K562 (cell line): ENCODE results near the gene KRTAP4-7. TPM values are rescaled to one million over a fixed set of nuclear protein-coding genes. Genes with fewer than 3 reads are reported as not detected.

Experiments
- ATAC-seq: fragments of 200-7000 bp; cut with Tn5 transposase; 3 replicates; pipeline ENCODE4 v1.9.1; 2020; ENCODE audit warnings: moderate library complexity
- BruUV-seq: library from RNA; stranded (reverse); fragments of 400-500 nt; replicated peaks from 2 replicates; lab custom pipeline; 2021; lab: Mats Ljungman, UMichigan
- CTCF ChIA-PET: fragments of 300-600 bp; formaldehyde crosslinking; extraction: SDS; loops from one replicate; lab custom pipeline; 2021; ENCODE audit warnings: low intra/inter-chr PET ratio; lab: Yijun Ruan, JAX
- POLR2A ChIA-PET: fragments of 300-600, 350-650 bp; sonication (Branson Sonifier 250); formaldehyde crosslinking; extraction: SDS; loops from one replicate; lab custom pipeline; 2021; ENCODE audit warnings: antibody characterized with exemption, inconsistent platforms; lab: Yijun Ruan, JAX
- DNase-seq, 4 experiments: peaks; one replicate each; pipeline versions ENCODE4 v3.0.0 to v3.0.0-alpha.2; 2011 to 2018; ENCODE audit warnings: low spot score in 3 of 4, mixed read lengths in 3 of 4; ENCODE audit errors: extremely low read depth in 1 of 4
- FAIRE-seq: peaks from 2 replicates; lab custom pipeline; 2011; peaks lifted over from hg19 to GRCh38; lab: Jason Lieb, UNC
- H2AFZ ChIP-seq: 2 replicates; pipeline ENCODE4 v1.6.0; 2011; ENCODE audit warnings: low read depth, low read length, control low read depth, inconsistent platforms
- H3K27ac ChIP-seq: fragments of 200-600 bp; 3 replicates; pipeline ENCODE4 v1.8.0; 2011; ENCODE audit warnings: low read depth, mild to moderate bottlenecking, control low read depth, inconsistent platforms, low read length, moderate library complexity, mixed read lengths; ENCODE audit errors: extremely low read depth
- H3K27me3 ChIP-seq, 2 experiments: fragments of 300-600 bp in 1 of 2; 2 replicates in 1 of 2; 3 replicates in 1 of 2; pipeline versions ENCODE4 v1.6.0 to v1.8.0; 2011; ENCODE audit warnings: inconsistent platforms in 2 of 2, low read length in 2 of 2, mild to moderate bottlenecking in 1 of 2, mixed read lengths in 1 of 2, moderate library complexity in 1 of 2; ENCODE audit not compliant: control insufficient read depth in 2 of 2, insufficient read depth in 2 of 2
- H3K36me3 ChIP-seq: fragments of 300-600 bp; 3 replicates; pipeline ENCODE4 v1.8.0; 2011; ENCODE audit warnings: mild to moderate bottlenecking, low read length, inconsistent platforms; ENCODE audit not compliant: control insufficient read depth, insufficient read depth
- H3K4me1 ChIP-seq, 2 experiments: fragments of 200-600 bp in 1 of 2; replicated peaks in 1 of 2; 2 replicates in 1 of 2; 3 replicates in 1 of 2; pipeline versions ENCODE4 v1.5.1 to v1.8.0; 2011; ENCODE audit warnings: inconsistent platforms in 2 of 2, low read length in 2 of 2, mild to moderate bottlenecking in 1 of 2, mixed read lengths in 1 of 2, moderate library complexity in 1 of 2; ENCODE audit not compliant: control insufficient read depth in 2 of 2, insufficient read depth in 2 of 2
- H3K4me2 ChIP-seq: 2 replicates; pipeline ENCODE4 v1.6.1; 2011; ENCODE audit warnings: low read length, control low read depth, inconsistent platforms, mixed read lengths; ENCODE audit not compliant: insufficient read depth
- H3K4me3 ChIP-seq: fragments of 200-600 bp; sonication (generic), shearing (Covaris generic); 2 replicates; pipeline ENCODE4 v1.5.1; 2016; ENCODE audit warnings: control low read depth, inconsistent platforms
- H3K79me2 ChIP-seq: fragments of 200-600 bp; 3 replicates; pipeline ENCODE4 v1.8.0; 2011; ENCODE audit warnings: low read length, inconsistent platforms; ENCODE audit not compliant: control insufficient read depth, insufficient read depth
- H3K9ac ChIP-seq, 2 experiments: 2 replicates each; pipeline versions ENCODE4 v1.6.0 to v1.6.1; 2011; ENCODE audit warnings: low read depth in 2 of 2, low read length in 2 of 2, control low read depth in 1 of 2, inconsistent platforms in 1 of 2, mild to moderate bottlenecking in 1 of 2, mixed read lengths in 1 of 2; ENCODE audit not compliant: insufficient read depth in 1 of 2
- H3K9me1 ChIP-seq: one replicate; pipeline ENCODE4 v1.6.0; 2011; ENCODE audit warnings: inconsistent platforms, mild to moderate bottlenecking, low read length, moderate library complexity; ENCODE audit not compliant: control insufficient read depth, insufficient read depth
- H3K9me3 ChIP-seq: replicated peaks from 2 replicates; pipeline ENCODE4 v1.5.1; 2011; ENCODE audit warnings: low read depth, low read length, inconsistent platforms; ENCODE audit not compliant: control insufficient read depth, insufficient read depth
- H4K20me1 ChIP-seq: replicated peaks from 2 replicates; pipeline ENCODE4 v1.6.1; 2011; ENCODE audit warnings: low read length, inconsistent platforms, mixed read lengths; ENCODE audit not compliant: control insufficient read depth, insufficient read depth
- BMI1 ChIP-seq: fragments of 150-350 bp; IDR thresholded peaks from 2 replicates; pipeline ENCODE4 v1.6.1; 2014; ENCODE audit warnings: low read length
- CBX1 ChIP-seq: sonication (generic); IDR thresholded peaks from 2 replicates; pipeline ENCODE4 v1.6.1; 2016; ENCODE audit warnings: antibody characterized with exemption, low read depth, mild to moderate bottlenecking
- DACH1 ChIP-seq: fragments of 450-650 bp; IDR thresholded peaks from 2 replicates; pipeline ENCODE4 v1.6.1; 2018; ENCODE audit not compliant: partially characterized antibody
- HOMEZ ChIP-seq: fragments of 250-450 bp; sonication (Bioruptor Pico); IDR thresholded peaks from 2 replicates; pipeline ENCODE4 v1.4.0; 2020; ENCODE audit warnings: mild to moderate bottlenecking, moderate library complexity
- HOXB6 ChIP-seq: fragments of 250-450 bp; sonication (Bioruptor Pico); IDR thresholded peaks from 2 replicates; pipeline ENCODE4 v1.5.1; 2022; ENCODE audit warnings: mild to moderate bottlenecking, borderline replicate concordance
- IRF1 ChIP-seq: sonication (generic); formaldehyde crosslinking; IDR thresholded peaks from 2 replicates; pipeline ENCODE4 v1.8.0; 2022; ENCODE audit warnings: missing genetic modification reagents, mild to moderate bottlenecking, borderline replicate concordance
- RBM17 ChIP-seq: fragments of 200-400 bp; formaldehyde crosslinking; IDR thresholded peaks from 2 replicates; pipeline ENCODE4 v1.6.1; 2017; ENCODE audit warnings: low read depth, mild to moderate bottlenecking, low read length, borderline replicate concordance
- TCF7L2 ChIP-seq: fragments of 150-350 bp; IDR thresholded peaks from 2 replicates; pipeline ENCODE4 v1.6.1; 2016; ENCODE audit warnings: low read depth, mild to moderate bottlenecking, low read length, moderate library complexity
- YY1 ChIP-seq, 3 experiments: IDR thresholded peaks; 2 replicates each; pipeline ENCODE4 v1.6.1; 2011; ENCODE audit warnings: low read length in 2 of 3, mild to moderate bottlenecking in 2 of 3, moderate library complexity in 2 of 3, borderline replicate concordance in 1 of 3, control low read depth in 1 of 3, low read depth in 1 of 3; ENCODE audit not compliant: insufficient read depth in 3 of 3, insufficient replicate concordance in 2 of 3, control insufficient read depth in 1 of 3, insufficient read length in 1 of 3; ENCODE audit errors: extremely low read depth in 1 of 3
- ZKSCAN8 ChIP-seq: fragments of 200-800 bp; sonication (Bioruptor generic); IDR thresholded peaks from 2 replicates; pipeline ENCODE4 v1.6.1; 2016; ENCODE audit warnings: missing genetic modification characterization, missing compliant biosample characterization
- ZNF444 ChIP-seq: fragments of 250-450 bp; sonication (Bioruptor Pico); IDR thresholded peaks from 2 replicates; pipeline ENCODE4 v1.4.0; 2020; ENCODE audit warnings: mild to moderate bottlenecking, moderate library complexity
- ZNF586 ChIP-seq: fragments of 450-650 bp; formaldehyde crosslinking; conservative IDR thresholded peaks from 2 replicates; pipeline ENCODE4 v1.4.0; 2020; ENCODE audit warnings: mild to moderate bottlenecking, moderate library complexity
- ZNF592 ChIP-seq: fragments of 450-650 bp; IDR thresholded peaks from 2 replicates; pipeline ENCODE4 v1.6.1; 2017; ENCODE audit warnings: antibody characterized with exemption, mild to moderate bottlenecking
- ZNF644 ChIP-seq: fragments of 200-800 bp; sonication (Bioruptor generic); IDR thresholded peaks from 2 replicates; pipeline ENCODE4 v1.6.1; 2016; ENCODE audit warnings: low read depth, missing genetic modification characterization, missing compliant biosample characterization
- WGBS: fragments of 100-300 bp; shearing (Covaris generic); methylation state at CpG from one replicate; pipeline ENCODE4 v1.1.6; 2016; ENCODE audit warnings: low coverage, mixed read lengths; ENCODE audit not compliant: insufficient coverage; ENCODE audit errors: missing lambda C conversion rate; 5-methylcytosine and 5-hydroxymethylcytosine counted together
- in situ Hi-C: fragments of 300-500 bp; cut with MboI; formaldehyde crosslinking; loops from 4 replicates; pipeline ENCODE4 v1.15.0; 2018; ENCODE audit warnings: inconsistent platforms, mixed read lengths
- intact Hi-C: fragments of 100-400 bp; cut with micrococcal nuclease; formaldehyde crosslinking; loops from 2 replicates; pipeline ENCODE4 v1.14.2; 2022
- polyA plus RNA-seq, 8 experiments: library from polyadenylated mRNA; depleted of rRNA in 4 of 8; stranded (reverse) in 5 of 8; unstranded in 3 of 8; fragments of >200 nt; fragmentation: Nextera tagmentation in 2 of 8; fragmentation: Illumina TruSeq in 1 of 8; extraction: Ambion mirVana in 2 of 8; extraction: Trizol in 1 of 8; gene quantifications; 2 replicates each; pipeline versions ENCODE4 v1.2.1 to v1.2.3, GENCODE V29; 2011 to 2014; ENCODE audit warnings: inconsistent platforms in 1 of 8, missing spikeins in 1 of 8
- total RNA-seq, 7 experiments: library from RNA; depleted of rRNA in 6 of 7; stranded (reverse); fragments of >200 nt in 6 of 7; fragmentation: Illumina TruSeq in 2 of 7; extraction: Trizol in 2 of 7; gene quantifications; 2 replicates each; pipeline versions ENCODE4 v1.2.1 to v1.2.3, GENCODE V29; 2011 to 2021; ENCODE audit warnings: low replicate concordance in 1 of 7

The KRTAP4-7 gene
- total and polyA plus RNA-seq, 9 of the 15 experiments (the other 6 are each of a cell fraction or from before 2014, with no cell fraction given), result not detected

- Histone ChIP-seq H3K4me3 (no peak overlapping the region), H3K9me3 (no peaks in the 10 kb centered on the region), H3K27ac (no peak overlapping the region), H3K36me3 (no peaks in the 10 kb centered on the region), H3K27me3 (no peaks in the 10 kb centered on the region), H2AFZ (no peak overlapping the region), H3K9ac (no peak overlapping the region), H3K4me2 (no peak overlapping the region), H3K9me1 (no peaks in the 10 kb centered on the region), H3K4me1 (no peaks in the 10 kb centered on the region), H4K20me1 (no peaks in the 10 kb centered on the region), H3K79me2 (no peaks in the 10 kb centered on the region)
- no TSS peak for BruUV-seq
- 0% methylated on average over 2 of the region's 2 CpGs for WGBS
- DNase-seq (no peak), FAIRE-seq (no peak), ATAC-seq (no peak)
- no peak for TF ChIP-seq YY1 (IDR thresholded peaks at IDR 0.05; ENCODE audit: borderline replicate concordance in 1 of 3, control insufficient read depth in 1 of 3, extremely low read depth in 1 of 3, insufficient read depth in 3 of 3, insufficient read length in 1 of 3, insufficient replicate concordance in 2 of 3, low read depth in 1 of 3, low read length in 2 of 3)
- no peak for TF ChIP-seq HOMEZ (CRISPR knock-in tag)
- TF ChIP-seq ZNF444 (CRISPR knock-in tag), result no peak
- TF ChIP-seq CBX1, result no peak
- TF ChIP-seq RBM17, result no peak
- TF ChIP-seq ZNF644 (tag), result no peak
- TF ChIP-seq HOXB6 (CRISPR knock-in tag), result no peak
- no peak for TF ChIP-seq ZKSCAN8 (CRISPR knock-in tag)
- no peak for TF ChIP-seq TCF7L2
- no peak for TF ChIP-seq ZNF592
- no peak for TF ChIP-seq BMI1
- TF ChIP-seq ZNF586 (CRISPR knock-in tag), result no peak
- no peak for TF ChIP-seq IRF1 (CRISPR knock-in tag)
- TF ChIP-seq DACH1, result no peak
- in situ Hi-C loops, result no loop called here
- POLR2A ChIA-PET, result no interaction called here
- CTCF ChIA-PET, result no interaction called here
- intact Hi-C loops, result no loop called here
These were observed 37.8 kb downstream of the KRTAP4-7 start for GRCh38 chr17:41121742-41122141.
